ENCODE measurements around the gene SERPINA5.

- TF ChIP-seq CTCF (IDR thresholded peaks at IDR 0.05; ENCODE audit: low read length) (no peak), EZH2phosphoT487 (IDR thresholded peaks at IDR 0.05; ENCODE audit: low read length) (no peak)
Observed at GRCh38 chr14:94545131-94545841, 35.9 kb upstream of the SERPINA5 start.
